ENCODE data around the gene STX11. TPM values are rescaled to one million over a fixed set of nuclear protein-coding genes. Genes with fewer than 3 reads are reported as not detected.
A peak's percentile ranks its signal among the peaks of the same experiment; 100 is the strongest.

Gene STX11
- total and polyA plus RNA-seq, 10 of the 15 experiments (the other 5 are each of a cell fraction or from before 2014, with no cell fraction given) = 0.66 to 38.1 (median 19.8) TPM

DNA sequence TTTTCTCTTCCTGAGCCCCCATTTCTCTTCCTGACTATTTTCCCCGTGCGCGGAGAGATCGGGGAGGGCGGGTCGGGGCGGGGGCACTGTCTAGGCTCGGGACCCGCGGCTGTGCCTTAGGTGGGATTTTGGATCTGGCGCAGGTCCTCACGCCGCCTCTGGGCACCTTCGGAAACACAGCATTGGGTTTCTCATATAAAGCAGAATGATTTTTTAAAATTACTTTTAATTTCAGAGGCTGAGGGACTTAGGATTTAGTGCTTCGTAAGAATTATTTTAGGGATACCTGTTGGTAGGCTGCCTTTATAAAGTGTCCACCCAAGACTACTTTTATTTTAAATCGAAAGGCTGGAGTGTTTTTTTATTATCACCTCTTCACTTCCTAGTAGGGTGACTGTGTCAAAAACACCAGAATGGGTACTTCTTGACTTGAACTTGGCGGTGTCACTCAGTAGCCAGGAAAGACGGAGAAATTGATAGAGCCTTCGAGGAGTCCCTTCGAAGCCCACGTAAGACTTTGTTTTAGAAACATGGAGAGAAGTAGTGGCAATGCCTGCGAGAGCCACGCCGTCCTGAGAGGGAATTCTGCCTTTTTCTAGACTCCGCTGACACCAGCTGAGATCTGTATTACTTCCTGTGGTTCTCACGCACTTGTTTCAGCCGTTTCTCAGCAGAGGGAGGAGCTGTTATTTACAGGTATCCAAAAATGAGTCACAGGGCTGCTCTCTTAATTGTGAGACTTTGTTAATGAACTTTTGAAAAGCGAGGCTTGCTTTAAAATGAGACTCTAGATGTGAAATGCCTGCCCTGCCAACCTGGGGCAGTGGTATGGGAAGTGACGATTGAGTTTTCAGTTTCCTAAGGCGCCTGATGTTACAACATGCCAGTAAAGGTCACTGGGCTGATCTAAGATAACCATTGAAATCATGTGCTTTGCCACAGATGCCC, 667 bp downstream of the STX11 start (continued):
- TF ChIP-seq, protein P1, sequence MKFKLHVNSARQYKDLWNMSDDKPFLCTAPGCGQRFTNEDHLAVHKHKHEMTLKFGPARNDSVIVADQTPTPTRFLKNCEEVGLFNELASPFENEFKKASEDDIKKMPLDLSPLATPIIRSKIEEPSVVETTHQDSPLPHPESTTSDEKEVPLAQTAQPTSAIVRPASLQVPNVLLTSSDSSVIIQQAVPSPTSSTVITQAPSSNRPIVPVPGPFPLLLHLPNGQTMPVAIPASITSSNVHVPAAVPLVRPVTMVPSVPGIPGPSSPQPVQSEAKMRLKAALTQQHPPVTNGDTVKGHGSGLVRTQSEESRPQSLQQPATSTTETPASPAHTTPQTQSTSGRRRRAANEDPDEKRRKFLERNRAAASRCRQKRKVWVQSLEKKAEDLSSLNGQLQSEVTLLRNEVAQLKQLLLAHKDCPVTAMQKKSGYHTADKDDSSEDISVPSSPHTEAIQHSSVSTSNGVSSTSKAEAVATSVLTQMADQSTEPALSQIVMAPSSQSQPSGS (IDR thresholded peaks at IDR 0.05; ENCODE audit: low read length) = peak; percentile 68
- TF ChIP-seq, protein P2, sequence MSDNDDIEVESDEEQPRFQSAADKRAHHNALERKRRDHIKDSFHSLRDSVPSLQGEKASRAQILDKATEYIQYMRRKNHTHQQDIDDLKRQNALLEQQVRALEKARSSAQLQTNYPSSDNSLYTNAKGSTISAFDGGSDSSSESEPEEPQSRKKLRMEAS (IDR thresholded peaks at IDR 0.05; ENCODE audit: low read depth, low read length) = peak; percentile 61
- TF ChIP-seq YY1 (IDR thresholded peaks at IDR 0.05; ENCODE audit: low read depth, low read length) = peak; percentile 46; the same call in 1 of the 2 replicates
- peak; percentile 42; the same call in 1 of the 2 replicates for TF ChIP-seq TAF1 (IDR thresholded peaks at IDR 0.05; ENCODE audit: borderline replicate concordance, low read depth, low read length)
- TF ChIP-seq, protein P3, sequence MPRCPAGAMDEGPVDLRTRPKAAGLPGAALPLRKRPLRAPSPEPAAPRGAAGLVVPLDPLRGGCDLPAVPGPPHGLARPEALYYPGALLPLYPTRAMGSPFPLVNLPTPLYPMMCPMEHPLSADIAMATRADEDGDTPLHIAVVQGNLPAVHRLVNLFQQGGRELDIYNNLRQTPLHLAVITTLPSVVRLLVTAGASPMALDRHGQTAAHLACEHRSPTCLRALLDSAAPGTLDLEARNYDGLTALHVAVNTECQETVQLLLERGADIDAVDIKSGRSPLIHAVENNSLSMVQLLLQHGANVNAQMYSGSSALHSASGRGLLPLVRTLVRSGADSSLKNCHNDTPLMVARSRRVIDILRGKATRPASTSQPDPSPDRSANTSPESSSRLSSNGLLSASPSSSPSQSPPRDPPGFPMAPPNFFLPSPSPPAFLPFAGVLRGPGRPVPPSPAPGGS (IDR thresholded peaks at IDR 0.05; ENCODE audit: borderline replicate concordance, insufficient read depth, low read depth, low read length, poor library complexity, severe bottlenecking) = peak; percentile 73
- no peak for TF ChIP-seq ZSCAN29 (IDR thresholded peaks at IDR 0.05)
- peak; percentile 62; the same call in 1 of the 2 replicates for TF ChIP-seq POLR2AphosphoS2 (IDR thresholded peaks at IDR 0.05; ENCODE audit: low read depth, low read length)
- TF ChIP-seq BCL11A (IDR thresholded peaks at IDR 0.05; ENCODE audit: low read depth, low read length) = peak; percentile 59; the same call in 1 of the 2 replicates
- 0 out of 2 replicates have a peak, but pooled peaks have one; percentile 55 for TF ChIP-seq PAX5 (IDR thresholded peaks at IDR 0.05; ENCODE audit: borderline replicate concordance, low read depth, low read length)
- TF ChIP-seq, protein P4, sequence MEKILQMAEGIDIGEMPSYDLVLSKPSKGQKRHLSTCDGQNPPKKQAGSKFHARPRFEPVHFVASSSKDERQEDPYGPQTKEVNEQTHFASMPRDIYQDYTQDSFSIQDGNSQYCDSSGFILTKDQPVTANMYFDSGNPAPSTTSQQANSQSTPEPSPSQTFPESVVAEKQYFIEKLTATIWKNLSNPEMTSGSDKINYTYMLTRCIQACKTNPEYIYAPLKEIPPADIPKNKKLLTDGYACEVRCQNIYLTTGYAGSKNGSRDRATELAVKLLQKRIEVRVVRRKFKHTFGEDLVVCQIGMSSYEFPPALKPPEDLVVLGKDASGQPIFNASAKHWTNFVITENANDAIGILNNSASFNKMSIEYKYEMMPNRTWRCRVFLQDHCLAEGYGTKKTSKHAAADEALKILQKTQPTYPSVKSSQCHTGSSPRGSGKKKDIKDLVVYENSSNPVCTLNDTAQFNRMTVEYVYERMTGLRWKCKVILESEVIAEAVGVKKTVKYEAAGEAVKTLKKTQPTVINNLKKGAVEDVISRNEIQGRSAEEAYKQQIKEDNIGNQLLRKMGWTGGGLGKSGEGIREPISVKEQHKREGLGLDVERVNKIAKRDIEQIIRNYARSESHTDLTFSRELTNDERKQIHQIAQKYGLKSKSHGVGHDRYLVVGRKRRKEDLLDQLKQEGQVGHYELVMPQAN (conservative IDR thresholded peaks at IDR 0.05) = no peak; the same call in 1 of the 2 replicates
- peak; percentile 15 for TF ChIP-seq KLF5 (IDR thresholded peaks at IDR 0.05; ENCODE audit: partially characterized antibody)
- TF ChIP-seq MEF2B (IDR thresholded peaks at IDR 0.05; ENCODE audit: partially characterized antibody, poor library complexity, severe bottlenecking) = peak; percentile 69
- TF ChIP-seq ATF7 (IDR thresholded peaks at IDR 0.05; ENCODE audit: low read depth) = peak; percentile 89
- peak; percentile 64; the same call in 1 of the 2 replicates for TF ChIP-seq CHD2 (IDR thresholded peaks at IDR 0.05; ENCODE audit: borderline replicate concordance, low read depth, low read length)
- TF ChIP-seq HDAC6 (IDR thresholded peaks at IDR 0.05; ENCODE audit: unreplicated experiment) = no peak
- TF ChIP-seq, protein P5, sequence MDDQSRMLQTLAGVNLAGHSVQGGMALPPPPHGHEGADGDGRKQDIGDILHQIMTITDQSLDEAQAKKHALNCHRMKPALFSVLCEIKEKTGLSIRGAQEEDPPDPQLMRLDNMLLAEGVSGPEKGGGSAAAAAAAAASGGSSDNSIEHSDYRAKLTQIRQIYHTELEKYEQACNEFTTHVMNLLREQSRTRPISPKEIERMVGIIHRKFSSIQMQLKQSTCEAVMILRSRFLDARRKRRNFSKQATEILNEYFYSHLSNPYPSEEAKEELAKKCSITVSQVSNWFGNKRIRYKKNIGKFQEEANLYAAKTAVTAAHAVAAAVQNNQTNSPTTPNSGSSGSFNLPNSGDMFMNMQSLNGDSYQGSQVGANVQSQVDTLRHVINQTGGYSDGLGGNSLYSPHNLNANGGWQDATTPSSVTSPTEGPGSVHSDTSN (IDR thresholded peaks at IDR 0.05; ENCODE audit: insufficient replicate concordance, low read depth, low read length) = peak; percentile 30
- TF ChIP-seq, protein P6, sequence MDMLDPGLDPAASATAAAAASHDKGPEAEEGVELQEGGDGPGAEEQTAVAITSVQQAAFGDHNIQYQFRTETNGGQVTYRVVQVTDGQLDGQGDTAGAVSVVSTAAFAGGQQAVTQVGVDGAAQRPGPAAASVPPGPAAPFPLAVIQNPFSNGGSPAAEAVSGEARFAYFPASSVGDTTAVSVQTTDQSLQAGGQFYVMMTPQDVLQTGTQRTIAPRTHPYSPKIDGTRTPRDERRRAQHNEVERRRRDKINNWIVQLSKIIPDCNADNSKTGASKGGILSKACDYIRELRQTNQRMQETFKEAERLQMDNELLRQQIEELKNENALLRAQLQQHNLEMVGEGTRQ (IDR thresholded peaks at IDR 0.05; ENCODE audit: borderline replicate concordance, low read depth, low read length) = no peak
- TF ChIP-seq, protein P7, sequence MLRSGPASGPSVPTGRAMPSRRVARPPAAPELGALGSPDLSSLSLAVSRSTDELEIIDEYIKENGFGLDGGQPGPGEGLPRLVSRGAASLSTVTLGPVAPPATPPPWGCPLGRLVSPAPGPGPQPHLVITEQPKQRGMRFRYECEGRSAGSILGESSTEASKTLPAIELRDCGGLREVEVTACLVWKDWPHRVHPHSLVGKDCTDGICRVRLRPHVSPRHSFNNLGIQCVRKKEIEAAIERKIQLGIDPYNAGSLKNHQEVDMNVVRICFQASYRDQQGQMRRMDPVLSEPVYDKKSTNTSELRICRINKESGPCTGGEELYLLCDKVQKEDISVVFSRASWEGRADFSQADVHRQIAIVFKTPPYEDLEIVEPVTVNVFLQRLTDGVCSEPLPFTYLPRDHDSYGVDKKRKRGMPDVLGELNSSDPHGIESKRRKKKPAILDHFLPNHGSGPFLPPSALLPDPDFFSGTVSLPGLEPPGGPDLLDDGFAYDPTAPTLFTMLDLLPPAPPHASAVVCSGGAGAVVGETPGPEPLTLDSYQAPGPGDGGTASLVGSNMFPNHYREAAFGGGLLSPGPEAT (IDR thresholded peaks at IDR 0.05; ENCODE audit: low read depth) = peak; percentile 77; the same call in 1 of the 2 replicates

All from GM12878 (cell line).